ENCODE data around the gene CAMSAP1. TPM values are rescaled to one million over a fixed set of nuclear protein-coding genes. Genes with fewer than 3 reads are reported as not detected.

CAMSAP1 gene
- total and polyA plus RNA-seq, 2 donors (not counting 1 experiment from before 2014, with no cell fraction given), result 6.6 to 31.0 TPM

DNA sequence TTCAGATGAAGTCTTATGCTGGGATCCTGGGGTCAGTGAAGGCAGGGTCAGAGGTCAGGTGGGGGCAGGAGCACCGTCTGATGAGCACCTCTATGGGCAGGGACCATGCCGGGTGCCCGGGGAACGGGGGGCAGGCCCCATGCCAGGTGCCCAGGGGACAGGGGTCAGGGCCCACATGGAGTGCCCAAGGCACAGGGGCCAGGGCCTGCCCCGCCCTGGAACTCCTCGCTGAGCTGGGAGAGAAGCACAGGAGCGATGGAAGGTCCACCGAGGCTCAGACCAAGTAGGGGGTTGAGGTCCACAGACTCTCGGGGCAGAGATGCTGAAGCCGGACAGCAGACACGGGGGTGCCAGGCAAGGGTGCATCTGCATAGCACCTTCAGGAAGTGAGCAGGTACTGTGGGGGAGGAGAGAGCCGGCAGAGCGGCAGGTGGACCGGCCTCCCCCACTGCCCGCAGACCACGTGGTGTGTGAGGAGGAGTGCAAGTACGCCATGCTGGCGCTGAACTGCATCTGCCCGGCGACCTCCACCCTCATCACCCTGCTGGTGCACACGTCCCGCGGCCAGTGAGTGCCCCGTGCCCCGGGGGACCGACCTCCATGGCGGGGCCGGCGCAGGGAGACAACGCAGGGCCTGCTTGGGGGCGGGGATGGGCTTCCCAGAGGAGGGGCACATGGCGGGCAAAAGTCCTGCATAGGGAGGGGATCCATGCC lies 137.7 kb downstream of the CAMSAP1 start:
- no peak overlapping the region for H3K27ac Mint-ChIP-seq
- Histone ChIP-seq H3K9ac (ENCODE audit: low read length) (no peak overlapping the region), H3K79me2 (ENCODE audit: control insufficient read depth, insufficient read depth, low read length) (no peaks in the 10 kb centered on the region), H4K20me1 (ENCODE audit: control insufficient read depth, insufficient read depth, low read length, poor library complexity, severe bottlenecking) (no peaks in the 10 kb centered on the region), H3K27ac (ENCODE audit: low read length in 2 of 2) (no peak overlapping the region), H3K4me2 (replicated peaks; ENCODE audit: low read depth, low read length, poor library complexity, severe bottlenecking) (no peak overlapping the region), H2AFZ (ENCODE audit: insufficient read depth, low read depth, low read length, poor library complexity, severe bottlenecking) (no peak overlapping the region), H3K27me3 (replicated peaks in 1 of 4; ENCODE audit: control extremely low read depth in 1 of 4, control insufficient read depth in 3 of 4, insufficient read depth in 4 of 4, low read length in 3 of 4) (peaks cover 0 to 3% (median 0%) of the 10 kb centered on the region in 4 experiments), H3K36me3 (replicated peaks in 1 of 2; ENCODE audit: control extremely low read depth in 1 of 2, control insufficient read depth in 1 of 2, extremely low read depth in 1 of 2, insufficient read depth in 2 of 2, low read length in 1 of 2) (no peaks in the 10 kb centered on the region), H3K9me3 (ENCODE audit: control extremely low read depth in 1 of 3, control insufficient read depth in 2 of 3, insufficient read depth in 1 of 3, low read length in 2 of 3) (peaks cover 0 to 35% (median 0%) of the 10 kb centered on the region in 3 donors), H3K4me1 (ENCODE audit: control insufficient read depth in 2 of 2, insufficient read depth in 2 of 2, low read length in 2 of 2) (no peaks in the 10 kb centered on the region), H3K4me3 (ENCODE audit: control extremely low read depth in 1 of 5, extremely low read depth in 1 of 5, insufficient read depth in 1 of 5, low read depth in 2 of 5, low read length in 4 of 5) (no peak overlapping the region)
- DNase-seq (no peak), ATAC-seq (ENCODE audit: low read depth) (no peak)
- WGBS (ENCODE audit: insufficient coverage), result 88% methylated on average over 25 of the region's 32 CpGs
- peaks cover 4% of the 10 kb centered on the region for H3K27me3 Mint-ChIP-seq
- POLR2A ChIA-PET, result no interaction called here
- H3K9me3 Mint-ChIP-seq (ENCODE audit: insufficient read depth), result no peaks in the 10 kb centered on the region
- CTCF ChIA-PET, result no interaction called here
- no peaks in the 10 kb centered on the region for H3K4me1 Mint-ChIP-seq
- H3K4me3 Mint-ChIP-seq, result no peak overlapping the region
- no peak for TF ChIP-seq EZH2 (IDR thresholded peaks at IDR 0.05; ENCODE audit: borderline replicate concordance, insufficient read depth, low read depth, low read length, poor library complexity, severe bottlenecking)
- TF ChIP-seq CTCF (IDR thresholded peaks at IDR 0.05), result no peak
- intact Hi-C loops (cut with micrococcal nuclease), result no loop called here

DNA sequence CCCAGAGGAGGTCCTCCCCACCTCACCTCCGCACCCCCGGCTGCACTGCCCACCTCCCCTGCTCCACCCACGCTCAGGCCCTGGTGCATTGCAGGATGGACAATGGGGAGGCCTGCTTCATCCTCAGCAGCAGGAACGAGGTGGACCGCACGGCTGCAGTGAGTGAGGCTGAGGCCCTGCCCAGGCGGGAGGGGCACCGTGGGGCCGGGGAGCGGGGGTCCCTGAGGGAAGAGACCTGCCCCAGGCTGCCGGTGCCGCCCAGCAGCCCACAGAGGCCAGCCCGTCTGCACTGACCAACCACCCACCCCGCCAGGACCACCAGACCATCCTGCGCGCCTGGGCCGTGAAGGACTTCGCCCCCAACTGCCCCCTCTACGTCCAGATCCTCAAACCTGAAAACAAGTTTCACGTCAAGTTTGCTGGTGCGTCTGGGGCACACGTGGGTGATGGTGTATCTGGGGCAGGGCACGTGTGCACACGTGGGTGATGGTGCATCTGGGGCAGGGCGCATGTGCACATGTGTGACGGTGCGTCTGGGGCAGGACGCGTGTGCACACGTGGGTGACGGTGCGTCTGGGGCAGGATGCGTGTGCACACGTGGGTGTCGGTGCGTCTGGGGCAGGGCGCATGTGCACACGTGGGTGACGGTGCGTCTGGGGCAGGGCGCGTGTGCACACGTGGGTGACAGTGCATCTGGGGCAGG lies 138.7 kb downstream of the CAMSAP1 start:
- Mint-ChIP-seq H3K9me3 (ENCODE audit: insufficient read depth) (no peaks in the 10 kb centered on the region), H3K27me3 (peaks cover 4% of the 10 kb centered on the region), H3K4me1 (no peaks in the 10 kb centered on the region), H3K4me3 (no peak overlapping the region), H3K27ac (no peak overlapping the region)
- Histone ChIP-seq H3K36me3 (replicated peaks in 1 of 2; ENCODE audit: control extremely low read depth in 1 of 2, control insufficient read depth in 1 of 2, extremely low read depth in 1 of 2, insufficient read depth in 2 of 2, low read length in 1 of 2) (no peaks in the 10 kb centered on the region), H3K27me3 (replicated peaks in 1 of 4; ENCODE audit: control extremely low read depth in 1 of 4, control insufficient read depth in 3 of 4, insufficient read depth in 4 of 4, low read length in 3 of 4) (peaks cover 0 to 3% (median 0%) of the 10 kb centered on the region in 4 experiments), H3K9ac (ENCODE audit: low read length) (no peak overlapping the region), H3K4me1 (ENCODE audit: control insufficient read depth in 2 of 2, insufficient read depth in 2 of 2, low read length in 2 of 2) (no peaks in the 10 kb centered on the region), H3K79me2 (ENCODE audit: control insufficient read depth, insufficient read depth, low read length) (no peaks in the 10 kb centered on the region), H3K4me3 (ENCODE audit: control extremely low read depth in 1 of 5, extremely low read depth in 1 of 5, insufficient read depth in 1 of 5, low read depth in 2 of 5, low read length in 4 of 5) (no peak overlapping the region), H2AFZ (ENCODE audit: insufficient read depth, low read depth, low read length, poor library complexity, severe bottlenecking) (no peak overlapping the region), H3K4me2 (replicated peaks; ENCODE audit: low read depth, low read length, poor library complexity, severe bottlenecking) (no peak overlapping the region), H4K20me1 (ENCODE audit: control insufficient read depth, insufficient read depth, low read length, poor library complexity, severe bottlenecking) (no peaks in the 10 kb centered on the region), H3K9me3 (ENCODE audit: control extremely low read depth in 1 of 3, control insufficient read depth in 2 of 3, insufficient read depth in 1 of 3, low read length in 2 of 3) (peaks cover 0 to 33% (median 0%) of the 10 kb centered on the region in 3 donors), H3K27ac (ENCODE audit: low read length in 2 of 2) (no peak overlapping the region)
- no peak for TF ChIP-seq CTCF (IDR thresholded peaks at IDR 0.05)
- no peak for DNase-seq
- WGBS (ENCODE audit: insufficient coverage), result 95% methylated on average over 43 of the region's 43 CpGs
- POLR2A ChIA-PET, result no interaction called here
- ATAC-seq (ENCODE audit: low read depth), result no peak
- CTCF ChIA-PET, result no interaction called here
- intact Hi-C loops (cut with micrococcal nuclease), result no loop called here
